Kidney (tissue), 14 donors: ENCODE data around the gene PPP2R3B. TPM values are rescaled to one million over a fixed set of nuclear protein-coding genes. Genes with fewer than 3 reads are reported as not detected.

Experiments
- DNase-seq, 5 donors: peaks; one replicate each; pipeline ENCODE4 v3.0.0-alpha.2; 2013 to 2020
- FAIRE-seq: peaks from 2 replicates; lab custom pipeline; 2012; peaks lifted over from hg19 to GRCh38; lab: Jason Lieb, UNC
- H3K27ac ChIP-seq, 2 donors: one replicate each; pipeline ENCODE4 v1.7.0; 2013; ENCODE audit warnings: low read depth in 2 of 2, low read length in 2 of 2, inconsistent platforms in 1 of 2
- H3K27me3 ChIP-seq: one replicate; pipeline ENCODE4 v1.7.1; 2013; ENCODE audit warnings: low read length, inconsistent platforms; ENCODE audit not compliant: control insufficient read depth, insufficient read depth
- H3K36me3 ChIP-seq, 3 donors: one replicate each; pipeline versions ENCODE4 v1.7.0 to v1.7.1; 2013; ENCODE audit warnings: low read length in 3 of 3, control low read depth in 1 of 3, inconsistent platforms in 1 of 3; ENCODE audit not compliant: insufficient read depth in 3 of 3, control insufficient read depth in 2 of 3
- H3K4me1 ChIP-seq, 3 donors: one replicate each; pipeline versions ENCODE4 v1.7.0 to v1.7.1; 2013; ENCODE audit warnings: low read length in 3 of 3, inconsistent platforms in 1 of 3, low read depth in 1 of 3; ENCODE audit not compliant: control insufficient read depth in 2 of 3, insufficient read depth in 2 of 3
- H3K4me3 ChIP-seq, 3 donors: one replicate each; pipeline versions ENCODE4 v1.7.0 to v1.8.1; 2013; ENCODE audit warnings: low read length in 3 of 3, control low read depth in 1 of 3, inconsistent platforms in 1 of 3
- H3K9ac ChIP-seq, 3 donors: one replicate each; pipeline versions ENCODE4 v1.7.0 to v1.7.1; 2013; ENCODE audit warnings: low read length in 3 of 3, control low read depth in 1 of 3, inconsistent platforms in 1 of 3
- H3K9me3 ChIP-seq, 3 donors: one replicate each; pipeline versions ENCODE4 v1.7.0 to v1.7.1; 2013; ENCODE audit warnings: low read length in 3 of 3, control low read depth in 1 of 3, inconsistent platforms in 1 of 3; ENCODE audit not compliant: control insufficient read depth in 2 of 3, insufficient read depth in 1 of 3
- CTCF ChIP-seq: IDR thresholded peaks from 3 replicates; pipeline ENCODE4 v1.5.1; 2012; ENCODE audit warnings: mild to moderate bottlenecking, moderate library complexity, borderline replicate concordance; ENCODE audit not compliant: insufficient read depth; ENCODE audit errors: extremely low read depth
- intact Hi-C: fragments of 100-400 bp; cut with DNase I; formaldehyde crosslinking; loops from one replicate; pipeline ENCODE4 v1.11.1; 2022
- polyA plus RNA-seq: library from polyadenylated mRNA; stranded (reverse); fragments of 350-450 nt; fragmentation: Illumina TruSeq; extraction: RNeasy Lipid Tissue Mini Kit (QIAGEN cat#74804); gene quantifications from one replicate; pipeline ENCODE4 v1.2.3, GENCODE V29; 2014; ENCODE audit warnings: low read depth, low replicate concordance; ENCODE audit not compliant: insufficient read depth
- total RNA-seq: library from RNA; stranded (reverse); fragmentation: NEBNext Ultra II Directional; extraction: Animal tissue kit (Norgen Biotek cat#: 25700); gene quantifications from one replicate; pipeline ENCODE4 v1.2.1, GENCODE V29; 2021
- donor health status: control.
- donor health status: control.
- donor health status: control.
- donor health status: control.
- donor health status: control.
- donor health status: DM: yes; HTN: yes; CAD: no.
- donor health status: Normal renal cell carcinoma (clear cell type).

Gene PPP2R3B
- total and polyA plus RNA-seq, 2 donors from 2014 or later = 14.1 to 14.4 TPM

DNA sequence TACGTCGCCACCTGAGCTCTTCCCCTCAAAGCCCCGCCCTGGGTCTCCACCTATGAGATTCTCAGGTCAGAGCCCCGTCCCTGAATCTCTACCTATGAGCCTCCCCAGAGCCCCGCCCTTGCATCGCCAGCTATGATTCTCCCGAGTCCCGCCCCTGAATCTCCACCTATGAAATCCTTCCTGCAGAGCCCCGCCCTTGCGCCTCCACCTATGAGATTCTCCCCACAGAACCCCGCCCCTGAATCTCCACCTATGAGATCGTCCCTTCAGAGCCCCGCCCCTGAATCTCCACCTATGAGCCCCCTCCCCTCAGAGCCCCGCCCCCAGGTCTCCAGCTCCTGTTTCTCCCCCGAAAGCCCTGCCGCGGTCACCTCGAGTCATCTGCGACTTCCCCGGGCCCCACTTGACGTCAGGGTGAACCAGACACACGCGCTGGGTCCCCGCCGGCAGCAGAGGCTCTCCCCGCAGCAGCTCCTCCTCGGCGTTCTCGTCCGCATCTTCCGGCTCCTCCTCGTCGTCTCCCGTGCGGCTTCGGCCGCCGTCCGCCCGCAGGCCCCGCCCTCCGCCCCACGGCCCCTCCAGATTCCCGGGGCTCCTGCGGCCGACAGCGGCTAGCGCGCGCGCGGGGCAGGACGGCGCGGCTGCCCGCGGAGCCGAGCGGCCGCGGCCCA lies 68.5 kb downstream of the PPP2R3B start:
- peaks cover 0 to 7% (median 0%) of the 10 kb centered on the region in 3 donors for H3K4me1 ChIP-seq
- H3K27me3 ChIP-seq = no peaks in the 10 kb centered on the region
- H3K9ac ChIP-seq = peak overlapping the region in 1 of 3 donors; percentile 39
- FAIRE-seq (no peak), DNase-seq (peak; percentile 98 to 99 (median 99))
- no peak for TF ChIP-seq CTCF
- peaks cover 0 to 10% (median 7%) of the 10 kb centered on the region in 3 donors for H3K36me3 ChIP-seq
- intact Hi-C loops = no loop called here
- peak overlapping the region; percentile 52 to 69 (median 57) for H3K4me3 ChIP-seq
- H3K27ac ChIP-seq = peak overlapping the region; percentile 95
- H3K9me3 ChIP-seq = no peaks in the 10 kb centered on the region

DNA sequence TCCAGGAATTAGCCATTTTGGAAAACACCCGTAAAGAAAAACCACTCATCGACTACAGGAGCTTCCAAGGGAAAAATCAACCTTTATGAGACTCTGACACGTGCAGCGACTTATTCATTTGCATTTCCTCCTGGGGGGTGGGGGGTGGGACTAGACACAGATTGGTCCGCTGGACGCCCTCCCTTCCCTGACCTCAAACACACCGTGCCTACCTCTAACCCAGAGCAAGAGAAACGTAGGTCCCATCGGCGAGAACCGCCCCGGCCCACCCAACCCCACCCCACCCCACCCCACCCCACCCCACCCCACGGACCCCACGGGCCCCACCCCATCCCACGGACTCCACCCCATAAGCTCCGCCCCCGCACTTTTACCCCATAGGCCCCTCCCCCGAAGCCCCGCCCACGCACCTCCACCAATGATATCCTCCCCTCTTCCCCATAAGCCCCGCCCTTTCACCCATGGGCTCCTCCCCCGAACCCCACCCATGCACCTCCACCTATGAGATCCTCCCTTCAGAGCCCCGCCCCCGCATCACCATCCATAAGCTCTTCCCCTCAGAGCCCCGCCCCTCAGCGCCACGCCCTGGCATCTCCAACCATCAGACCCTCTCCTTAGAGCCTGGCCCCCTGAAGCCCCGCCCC lies 69.2 kb downstream of the PPP2R3B start:
- FAIRE-seq (no peak), DNase-seq (no peak)
- no peak for TF ChIP-seq CTCF
- intact Hi-C loops = no loop called here
- H3K27ac ChIP-seq = no peak overlapping the region
- no peaks in the 10 kb centered on the region for H3K9me3 ChIP-seq
- H3K9ac ChIP-seq = no peak overlapping the region
- no peaks in the 10 kb centered on the region for H3K27me3 ChIP-seq
- H3K36me3 ChIP-seq = peaks cover 0 to 12% (median 10%) of the 10 kb centered on the region in 3 donors
- H3K4me1 ChIP-seq = peaks cover 0 to 7% (median 0%) of the 10 kb centered on the region in 3 donors
- peak overlapping the region; percentile 4 to 69 (median 38) for H3K4me3 ChIP-seq

DNA sequence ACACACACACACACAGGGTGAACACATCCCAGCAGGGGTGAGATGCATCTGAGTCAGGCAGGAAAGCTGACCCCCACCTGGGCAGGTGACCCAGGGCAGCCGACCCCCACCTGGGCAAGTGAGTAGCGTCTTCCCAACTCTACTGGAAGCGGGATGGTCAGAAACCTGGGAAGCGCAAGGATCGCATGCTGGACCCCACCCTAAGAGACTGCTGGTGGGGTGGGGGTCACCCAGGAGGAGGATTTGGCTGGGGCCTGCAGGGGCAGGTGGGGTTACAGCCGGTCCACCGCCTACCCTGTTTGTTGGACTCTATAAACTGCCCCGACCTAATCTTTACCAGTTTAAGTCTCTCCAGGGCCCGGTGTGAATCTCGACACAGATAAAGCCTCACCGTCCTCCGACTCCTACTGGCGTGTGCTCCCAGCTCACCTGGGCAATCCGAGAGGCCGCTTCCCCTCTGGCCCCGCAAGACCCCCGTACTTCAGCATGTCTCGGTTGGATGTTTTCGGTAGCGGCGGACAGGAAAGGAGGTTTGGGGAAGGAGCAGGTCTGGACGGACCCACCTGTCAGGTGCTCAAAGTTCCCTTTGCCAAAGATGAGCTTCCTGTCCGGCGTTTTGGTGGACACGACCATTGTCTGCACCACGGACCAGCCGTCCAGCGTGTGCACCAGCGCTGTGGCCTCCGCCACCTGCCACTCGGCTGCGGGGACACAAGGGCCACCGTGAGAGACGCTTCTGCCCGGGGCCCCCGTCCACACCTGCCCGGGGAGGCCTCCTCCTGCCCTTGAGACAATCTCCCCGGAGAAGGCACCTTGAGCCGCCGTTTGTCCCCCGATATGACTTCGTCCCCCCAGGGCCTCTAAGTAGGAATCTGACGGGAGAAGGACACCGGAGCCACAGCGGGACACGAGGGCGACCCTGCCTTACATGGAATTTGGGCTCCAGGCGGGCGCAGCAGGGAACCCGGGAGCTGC lies 70.1 kb downstream of the PPP2R3B start:
- Histone ChIP-seq H3K27ac (no peak overlapping the region), H3K4me3 (no peak overlapping the region), H3K9me3 (no peaks in the 10 kb centered on the region), H3K36me3 (peaks cover 6 to 20% (median 16%) of the 10 kb centered on the region in 3 donors), H3K4me1 (peaks cover 0 to 7% (median 0%) of the 10 kb centered on the region in 3 donors), H3K9ac (no peak overlapping the region), H3K27me3 (no peaks in the 10 kb centered on the region)
- DNase-seq = peak in 2 of 5 donors; percentile 77 to 83
- intact Hi-C loops = no loop called here
- no peak for FAIRE-seq
- TF ChIP-seq CTCF = no peak
